ENCODE measurements around the gene DNASE1L3.

DNASE1L3 gene

GRCh38 chr3:58163234-58163633, 47.5 kb downstream of the DNASE1L3 start:
- H3K27me3 ChIP-seq (ENCODE audit: control insufficient read depth, insufficient read depth, low read length): no peaks in the 10 kb centered on the region
- peaks cover 7% of the 10 kb centered on the region for H3K36me3 ChIP-seq (ENCODE audit: insufficient read depth, low read length)
- H3K4me3 ChIP-seq (ENCODE audit: low read length): no peak overlapping the region
- peaks cover 51% of the 10 kb centered on the region for H3K4me1 ChIP-seq (ENCODE audit: control insufficient read depth, insufficient read depth, low read length)
- no peak overlapping the region for H3K9ac ChIP-seq (ENCODE audit: low read depth, low read length)
- H3K4me2 ChIP-seq (ENCODE audit: low read length): no peak overlapping the region
- no peaks in the 10 kb centered on the region for H3K9me3 ChIP-seq (replicated peaks; ENCODE audit: low read length)

GRCh38 chr3:58161435-58162398, 49.1 kb downstream of the DNASE1L3 start:
- H3K4me3 ChIP-seq (ENCODE audit: low read length): no peak overlapping the region
- no peaks in the 10 kb centered on the region for H3K27me3 ChIP-seq (ENCODE audit: control insufficient read depth, insufficient read depth, low read length)
- peaks cover 7% of the 10 kb centered on the region for H3K36me3 ChIP-seq (ENCODE audit: insufficient read depth, low read length)
- H3K4me1 ChIP-seq (ENCODE audit: control insufficient read depth, insufficient read depth, low read length): peaks cover 42% of the 10 kb centered on the region
- H3K4me2 ChIP-seq (ENCODE audit: low read length): no peak overlapping the region
- no peaks in the 10 kb centered on the region for H3K9me3 ChIP-seq (replicated peaks; ENCODE audit: low read length)
- H3K9ac ChIP-seq (ENCODE audit: low read depth, low read length): no peak overlapping the region

- Histone ChIP-seq H3K4me3 (ENCODE audit: low read length) (no peak overlapping the region), H3K9ac (ENCODE audit: low read depth, low read length) (no peak overlapping the region), H3K4me1 (ENCODE audit: control insufficient read depth, insufficient read depth, low read length) (peaks cover 37% of the 10 kb centered on the region), H3K4me2 (ENCODE audit: low read length) (no peak overlapping the region), H3K36me3 (ENCODE audit: insufficient read depth, low read length) (peaks cover 18% of the 10 kb centered on the region), H3K27me3 (ENCODE audit: control insufficient read depth, insufficient read depth, low read length) (no peaks in the 10 kb centered on the region), H3K9me3 (replicated peaks; ENCODE audit: low read length) (no peaks in the 10 kb centered on the region)
Observed at GRCh38 chr3:58160399-58160798, 50.4 kb downstream of the DNASE1L3 start.

- no peaks in the 10 kb centered on the region for H3K27me3 ChIP-seq (ENCODE audit: control insufficient read depth, insufficient read depth, low read length)
- no peaks in the 10 kb centered on the region for H3K9me3 ChIP-seq (replicated peaks; ENCODE audit: low read length)
- H3K4me3 ChIP-seq (ENCODE audit: low read length): no peak overlapping the region
- H3K9ac ChIP-seq (ENCODE audit: low read depth, low read length): no peak overlapping the region
- peaks cover 15% of the 10 kb centered on the region for H3K36me3 ChIP-seq (ENCODE audit: insufficient read depth, low read length)
- no peak overlapping the region for H3K4me2 ChIP-seq (ENCODE audit: low read length)
- H3K4me1 ChIP-seq (ENCODE audit: control insufficient read depth, insufficient read depth, low read length): peaks cover 19% of the 10 kb centered on the region
Observed at GRCh38 chr3:58158442-58159153, 52.2 kb downstream of the DNASE1L3 start.

GRCh38 chr3:58157700-58158099, 53.1 kb downstream of the DNASE1L3 start:
- peaks cover 10% of the 10 kb centered on the region for H3K4me1 ChIP-seq (ENCODE audit: control insufficient read depth, insufficient read depth, low read length)
- H3K9ac ChIP-seq (ENCODE audit: low read depth, low read length): no peak overlapping the region
- no peaks in the 10 kb centered on the region for H3K9me3 ChIP-seq (replicated peaks; ENCODE audit: low read length)
- H3K27me3 ChIP-seq (ENCODE audit: control insufficient read depth, insufficient read depth, low read length): no peaks in the 10 kb centered on the region
- H3K36me3 ChIP-seq (ENCODE audit: insufficient read depth, low read length): peaks cover 23% of the 10 kb centered on the region
- H3K4me3 ChIP-seq (ENCODE audit: low read length): no peak overlapping the region
- H3K4me2 ChIP-seq (ENCODE audit: low read length): no peak overlapping the region

- H3K4me1 ChIP-seq (ENCODE audit: control insufficient read depth, insufficient read depth, low read length): no peaks in the 10 kb centered on the region
- H3K27me3 ChIP-seq (ENCODE audit: control insufficient read depth, insufficient read depth, low read length): no peaks in the 10 kb centered on the region
- no peak overlapping the region for H3K4me2 ChIP-seq (ENCODE audit: low read length)
- peaks cover 28% of the 10 kb centered on the region for H3K36me3 ChIP-seq (ENCODE audit: insufficient read depth, low read length)
- H3K9ac ChIP-seq (ENCODE audit: low read depth, low read length): no peak overlapping the region
- no peaks in the 10 kb centered on the region for H3K9me3 ChIP-seq (replicated peaks; ENCODE audit: low read length)
- no peak overlapping the region for H3K4me3 ChIP-seq (ENCODE audit: low read length)
Observed at GRCh38 chr3:58155838-58156237, 54.9 kb downstream of the DNASE1L3 start.

GRCh38 chr3:58154626-58155449, 55.9 kb downstream of the DNASE1L3 start:
- H3K9ac ChIP-seq (ENCODE audit: low read depth, low read length): no peak overlapping the region
- no peaks in the 10 kb centered on the region for H3K27me3 ChIP-seq (ENCODE audit: control insufficient read depth, insufficient read depth, low read length)
- no peak overlapping the region for H3K4me2 ChIP-seq (ENCODE audit: low read length)
- H3K9me3 ChIP-seq (replicated peaks; ENCODE audit: low read length): no peaks in the 10 kb centered on the region
- no peaks in the 10 kb centered on the region for H3K4me1 ChIP-seq (ENCODE audit: control insufficient read depth, insufficient read depth, low read length)
- no peak overlapping the region for H3K4me3 ChIP-seq (ENCODE audit: low read length)
- peaks cover 30% of the 10 kb centered on the region for H3K36me3 ChIP-seq (ENCODE audit: insufficient read depth, low read length)

GRCh38 chr3:58153371-58153770, 57.4 kb downstream of the DNASE1L3 start:
- no peaks in the 10 kb centered on the region for H3K27me3 ChIP-seq (ENCODE audit: control insufficient read depth, insufficient read depth, low read length)
- H3K9ac ChIP-seq (ENCODE audit: low read depth, low read length): no peak overlapping the region
- peaks cover 39% of the 10 kb centered on the region for H3K36me3 ChIP-seq (ENCODE audit: insufficient read depth, low read length)
- H3K4me1 ChIP-seq (ENCODE audit: control insufficient read depth, insufficient read depth, low read length): no peaks in the 10 kb centered on the region
- no peaks in the 10 kb centered on the region for H3K9me3 ChIP-seq (replicated peaks; ENCODE audit: low read length)
- no peak overlapping the region for H3K4me3 ChIP-seq (ENCODE audit: low read length)
- no peak overlapping the region for H3K4me2 ChIP-seq (ENCODE audit: low read length)

GRCh38 chr3:58152225-58153015, 58.4 kb downstream of the DNASE1L3 start:
- Histone ChIP-seq H3K27me3 (ENCODE audit: control insufficient read depth, insufficient read depth, low read length) (no peaks in the 10 kb centered on the region), H3K4me2 (ENCODE audit: low read length) (no peak overlapping the region), H3K4me3 (ENCODE audit: low read length) (no peak overlapping the region), H3K9ac (ENCODE audit: low read depth, low read length) (no peak overlapping the region), H3K9me3 (replicated peaks; ENCODE audit: low read length) (no peaks in the 10 kb centered on the region), H3K4me1 (ENCODE audit: control insufficient read depth, insufficient read depth, low read length) (no peaks in the 10 kb centered on the region), H3K36me3 (ENCODE audit: insufficient read depth, low read length) (peaks cover 44% of the 10 kb centered on the region)

GRCh38 chr3:58151637-58152036, 59.1 kb downstream of the DNASE1L3 start:
- H3K36me3 ChIP-seq (ENCODE audit: insufficient read depth, low read length): peaks cover 48% of the 10 kb centered on the region
- H3K9me3 ChIP-seq (replicated peaks; ENCODE audit: low read length): no peaks in the 10 kb centered on the region
- no peak overlapping the region for H3K4me3 ChIP-seq (ENCODE audit: low read length)
- H3K27me3 ChIP-seq (ENCODE audit: control insufficient read depth, insufficient read depth, low read length): no peaks in the 10 kb centered on the region
- H3K9ac ChIP-seq (ENCODE audit: low read depth, low read length): no peak overlapping the region
- H3K4me2 ChIP-seq (ENCODE audit: low read length): no peak overlapping the region
- no peaks in the 10 kb centered on the region for H3K4me1 ChIP-seq (ENCODE audit: control insufficient read depth, insufficient read depth, low read length)
